ENCODE results near the gene LRRC42.

LRRC42 gene

GRCh38 chr1:54011316-54012007 is 65.3 kb downstream of the LRRC42 start:
- no peak for DNase-seq (ENCODE audit: low read depth in 2 of 2)
- TF ChIP-seq CTCF (IDR thresholded peaks at IDR 0.05; ENCODE audit: low read depth, low read length): no peak
- H3K4me3 ChIP-seq (replicated peaks in 1 of 2; ENCODE audit: low read depth in 2 of 2, low read length in 2 of 2): no peak overlapping the region

- TF ChIP-seq CTCF (IDR thresholded peaks at IDR 0.05; ENCODE audit: low read depth, low read length): no peak
- DNase-seq (ENCODE audit: low read depth in 2 of 2): no peak
- no peak overlapping the region for H3K4me3 ChIP-seq (replicated peaks in 1 of 2; ENCODE audit: low read depth in 2 of 2, low read length in 2 of 2)
These were observed 65.8 kb downstream of the LRRC42 start for GRCh38 chr1:54012008-54012325.

GRCh38 chr1:54012863-54013262 is 66.7 kb downstream of the LRRC42 start:
- no peak for DNase-seq (ENCODE audit: low read depth in 2 of 2)
- no peak overlapping the region for H3K4me3 ChIP-seq (replicated peaks in 1 of 2; ENCODE audit: low read depth in 2 of 2, low read length in 2 of 2)
- TF ChIP-seq CTCF (IDR thresholded peaks at IDR 0.05; ENCODE audit: low read depth, low read length): no peak

- H3K4me3 ChIP-seq (replicated peaks in 1 of 2; ENCODE audit: low read depth in 2 of 2, low read length in 2 of 2): no peak overlapping the region
- no peak for TF ChIP-seq CTCF (IDR thresholded peaks at IDR 0.05; ENCODE audit: low read depth, low read length)
- no peak for DNase-seq (ENCODE audit: low read depth in 2 of 2)
These were observed 67.4 kb downstream of the LRRC42 start for GRCh38 chr1:54013393-54014008.

GRCh38 chr1:54014009-54014629 is 68.0 kb downstream of the LRRC42 start:
- no peak overlapping the region for H3K4me3 ChIP-seq (replicated peaks in 1 of 2; ENCODE audit: low read depth in 2 of 2, low read length in 2 of 2)
- DNase-seq (ENCODE audit: low read depth in 2 of 2): no peak
- TF ChIP-seq CTCF (IDR thresholded peaks at IDR 0.05; ENCODE audit: low read depth, low read length): no peak

- TF ChIP-seq CTCF (IDR thresholded peaks at IDR 0.05; ENCODE audit: low read depth, low read length): no peak
- peak; percentile 14 to 56 for DNase-seq (ENCODE audit: low read depth in 2 of 2)
- H3K4me3 ChIP-seq (replicated peaks in 1 of 2; ENCODE audit: low read depth in 2 of 2, low read length in 2 of 2): no peak overlapping the region
These were observed 70.5 kb downstream of the LRRC42 start for GRCh38 chr1:54016343-54017282.

Measured in cardiac fibroblast (primary cell).